GM21737 (cell line): ENCODE data around the gene FMC1.
"Not testable (repeated sequence)": the region's sequence is repeated elsewhere in the genome, so short reads cannot be mapped to it uniquely, and the experiment has no call there.

ENCODE experiments used
- ATAC-seq: cut with Tn5 transposase; IDR thresholded peaks from one replicate; pipeline ENCODE4 v1.9.1; 2021; ENCODE audit warnings: mild to moderate bottlenecking, moderate library complexity; ENCODE audit not compliant: unreplicated experiment

The FMC1 gene

GRCh38 chr7:139341058-139341775 is at the start of gene FMC1:
FMC1 (plus strand) TSS chr7:139341337; CDS start chr7:139341385, 48 bp downstream.
- peak; percentile 53 for ATAC-seq

DNA sequence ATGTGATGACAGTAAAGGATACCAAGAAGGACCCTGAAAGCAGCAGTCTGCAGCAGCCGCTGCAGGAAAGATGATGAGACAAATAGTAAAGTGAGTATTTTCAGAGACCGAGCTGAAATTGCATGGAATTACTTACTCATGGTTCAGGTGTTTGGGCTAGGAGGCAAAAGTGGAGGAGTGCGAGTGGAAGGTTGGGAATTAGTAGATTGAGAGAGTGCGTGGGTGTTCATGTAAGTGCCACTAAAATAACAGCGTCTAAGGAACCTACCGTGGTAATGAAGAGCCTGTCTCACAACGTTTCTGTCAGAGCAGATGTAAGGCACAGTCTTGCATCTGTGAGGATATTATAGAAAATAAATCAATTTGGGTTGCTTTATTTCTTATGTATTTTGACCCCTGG is 48.3 kb upstream of the FMC1 start:
- no peak for ATAC-seq

DNA sequence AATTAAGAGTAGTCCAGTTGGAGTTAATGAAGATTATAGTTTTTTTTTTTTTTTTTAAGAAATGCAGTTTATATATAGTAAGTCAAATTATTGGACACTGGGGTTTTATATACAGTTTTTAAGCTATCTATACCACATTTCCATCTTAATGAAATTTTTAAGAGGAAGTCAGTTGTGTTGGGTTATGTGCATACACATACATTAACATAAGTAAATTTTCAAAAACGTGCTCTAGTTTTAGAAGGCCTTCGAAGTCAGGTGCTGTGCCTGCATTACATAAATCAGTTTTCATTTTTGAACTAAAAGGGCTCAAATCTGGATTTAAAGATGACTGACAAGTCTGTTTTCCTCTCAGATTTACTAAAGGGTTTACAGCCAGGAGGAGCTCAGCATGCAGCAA is 47.6 kb upstream of the FMC1 start:
- no peak for ATAC-seq

DNA sequence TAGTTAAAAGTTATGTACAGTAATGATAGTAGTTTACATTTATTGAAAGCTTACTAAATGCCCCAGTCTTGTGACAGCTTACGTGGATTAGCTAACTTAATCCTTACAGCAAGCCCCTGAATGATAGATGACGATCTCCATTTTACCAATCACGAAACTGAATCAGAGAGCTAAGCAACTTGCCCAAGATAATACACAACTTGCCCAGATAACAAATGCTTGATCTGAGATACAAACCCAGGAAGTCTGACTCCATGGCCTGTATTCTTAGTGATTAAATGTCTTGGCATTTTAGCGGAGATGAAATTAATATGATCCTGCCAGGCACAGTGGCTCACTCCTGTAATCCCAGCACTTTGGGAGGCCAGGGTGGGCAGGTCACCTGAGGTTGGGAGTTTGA is 46.9 kb upstream of the FMC1 start:
- no peak for ATAC-seq

DNA sequence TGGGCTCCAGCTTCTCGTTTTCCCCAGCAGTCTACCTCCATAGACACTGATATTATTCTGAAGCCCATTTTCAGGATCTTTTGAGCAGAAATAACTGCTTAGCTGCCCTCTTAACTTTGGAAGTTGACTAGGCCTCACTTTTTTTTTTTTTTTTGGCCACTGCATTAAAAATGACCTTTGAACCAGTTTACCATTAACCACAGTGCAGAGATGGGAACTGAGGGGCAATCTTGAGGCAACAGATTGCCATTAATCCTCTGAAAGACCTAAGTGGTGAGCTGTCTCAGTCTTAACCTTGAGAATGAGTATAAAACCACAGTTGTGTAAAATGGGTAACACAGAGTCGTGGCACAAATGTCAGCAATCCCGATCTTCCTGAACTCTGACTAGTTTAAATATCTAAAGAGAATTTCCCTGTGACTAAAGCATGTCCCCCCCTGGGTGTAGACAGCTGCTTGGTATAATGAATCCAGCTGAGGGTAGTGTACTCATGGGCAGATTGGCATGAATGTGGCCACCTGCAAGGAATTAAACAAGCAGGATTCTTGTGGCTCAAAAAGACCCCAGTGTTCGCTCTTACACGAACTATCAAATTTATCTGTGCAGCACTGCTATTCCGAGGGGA is 46.1 kb upstream of the FMC1 start:
- no peak for ATAC-seq

DNA sequence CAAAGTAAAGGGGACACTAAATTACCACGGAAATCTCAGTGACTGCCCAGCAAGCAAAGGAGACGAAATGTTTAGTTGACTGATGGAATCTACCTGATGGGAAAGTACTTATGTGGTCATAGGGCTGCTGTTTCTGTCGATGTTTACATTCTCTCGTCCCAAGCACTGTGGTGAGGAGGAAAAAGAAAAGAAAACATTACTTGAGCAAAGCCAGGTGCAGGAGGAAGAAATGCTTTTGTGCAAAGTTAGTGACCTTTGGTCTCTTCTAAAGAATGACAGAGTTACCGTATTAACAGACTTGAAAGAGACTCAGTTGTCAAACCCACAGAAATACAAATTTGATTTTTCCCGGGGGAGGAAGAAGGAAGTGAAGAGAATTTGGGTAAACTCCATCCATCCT is 43.3 kb upstream of the FMC1 start:
- ATAC-seq: no peak

- ATAC-seq: no peak
Measured at GRCh38 chr7:139299296-139299695, 41.8 kb upstream of the FMC1 start.

DNA sequence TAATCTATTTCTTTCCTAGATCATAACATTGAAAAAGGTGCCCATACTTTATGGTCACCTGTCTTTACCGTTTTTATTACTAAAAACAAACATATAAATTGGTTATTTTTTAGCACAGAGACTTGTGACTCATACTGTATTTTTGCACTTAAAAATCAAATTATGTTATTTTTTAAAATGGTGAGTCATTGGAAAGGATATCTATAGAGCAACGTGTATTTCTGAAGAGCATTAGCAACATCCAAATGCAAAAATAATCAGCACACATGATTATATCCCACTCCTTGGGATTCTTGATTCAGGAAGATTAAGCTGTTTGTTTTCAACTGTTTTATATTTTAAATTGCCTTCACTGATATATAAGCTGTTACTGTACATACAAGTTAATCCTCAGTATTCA is 40.7 kb upstream of the FMC1 start:
- ATAC-seq: no peak

DNA sequence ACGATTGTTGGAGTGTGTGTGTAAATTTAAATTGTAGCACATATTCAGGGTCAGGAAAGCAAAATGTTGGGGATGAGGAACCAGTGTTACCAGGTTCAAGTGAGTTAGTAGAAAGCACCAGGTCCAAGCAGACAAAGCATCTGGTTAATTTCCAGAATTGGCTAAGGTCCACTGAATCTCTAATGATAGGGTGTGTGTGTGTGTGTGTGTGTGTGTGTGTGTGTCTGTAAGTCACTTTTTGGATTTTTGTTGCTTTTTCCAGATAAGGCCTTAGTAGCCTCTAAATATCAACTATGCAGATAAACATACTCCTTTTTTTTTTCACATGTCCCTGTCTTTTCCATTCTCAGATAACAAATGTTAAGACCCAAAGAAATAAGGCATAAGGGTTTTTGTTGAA is 36.6 kb upstream of the FMC1 start:
- ATAC-seq: no peak

DNA sequence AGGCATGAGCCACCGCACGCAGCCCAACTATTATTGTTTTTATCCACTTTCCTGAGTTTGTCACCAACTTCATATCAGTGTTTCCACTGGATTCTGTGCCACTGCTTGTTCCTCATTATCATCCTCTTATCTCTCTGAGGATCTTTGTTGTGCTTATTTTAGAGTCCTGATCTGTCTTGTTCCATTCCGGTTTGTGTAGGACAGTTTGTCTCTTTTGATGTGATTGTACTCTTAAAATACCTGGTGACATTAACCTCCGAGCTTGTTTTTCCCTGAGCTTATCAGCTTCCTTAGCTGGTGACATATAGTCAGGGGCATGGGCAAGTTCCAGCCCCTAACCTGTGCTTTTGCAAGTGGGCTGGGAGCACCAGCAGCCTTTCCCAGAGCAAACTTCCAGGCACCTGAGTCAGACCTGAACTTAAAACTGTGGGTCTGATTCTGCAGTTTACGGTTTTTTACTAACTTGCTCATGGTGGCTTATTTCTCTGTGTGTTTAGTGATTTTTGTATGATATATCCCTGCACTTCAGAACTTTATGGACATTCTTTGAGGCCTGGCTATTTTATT is 23.1 kb upstream of the FMC1 start:
- ATAC-seq: no peak

- no peak for ATAC-seq
Measured at GRCh38 chr7:139321071-139321745, 19.9 kb upstream of the FMC1 start.

DNA sequence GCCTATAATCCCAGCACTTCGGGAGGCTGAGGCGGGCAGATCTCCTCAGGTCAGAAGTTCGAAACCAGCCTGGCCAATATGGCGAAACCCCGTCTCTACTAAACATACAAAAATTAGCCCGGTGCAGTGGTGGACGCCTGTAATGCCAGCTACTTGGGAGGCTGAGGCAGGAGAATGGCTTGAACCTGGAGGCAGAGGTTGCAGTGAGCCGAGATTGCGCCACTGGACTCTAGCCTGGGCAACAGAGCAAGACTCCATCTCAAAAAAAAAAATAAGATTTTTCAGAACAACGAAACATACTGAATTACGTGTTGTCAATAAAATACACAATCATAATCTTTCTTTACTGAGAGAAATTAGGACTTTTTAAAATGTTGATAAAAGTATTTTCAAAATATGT is 16.4 kb upstream of the FMC1 start:
- not testable (repeated sequence) for ATAC-seq

DNA sequence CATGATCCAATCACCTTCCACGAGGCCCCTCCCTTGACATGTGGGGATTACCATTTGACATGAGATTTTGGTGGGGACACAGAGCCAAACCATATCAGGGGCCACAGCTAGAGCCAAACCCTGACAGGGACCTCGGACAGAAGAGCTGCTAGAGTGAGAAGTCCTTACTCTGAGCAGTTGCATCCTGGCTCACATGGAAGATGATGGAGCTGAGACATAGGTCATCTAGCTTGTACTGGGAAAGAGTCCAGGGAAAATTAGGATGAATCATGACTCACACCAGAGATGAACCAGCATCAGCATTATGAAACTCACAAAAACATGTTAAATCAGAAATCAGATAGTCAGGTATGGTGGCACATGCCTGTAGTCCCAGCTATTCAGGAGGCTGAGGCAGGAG is 12.8 kb upstream of the FMC1 start:
- no peak for ATAC-seq

- ATAC-seq: no peak
Measured at GRCh38 chr7:139329119-139329518, 12.0 kb upstream of the FMC1 start.

DNA sequence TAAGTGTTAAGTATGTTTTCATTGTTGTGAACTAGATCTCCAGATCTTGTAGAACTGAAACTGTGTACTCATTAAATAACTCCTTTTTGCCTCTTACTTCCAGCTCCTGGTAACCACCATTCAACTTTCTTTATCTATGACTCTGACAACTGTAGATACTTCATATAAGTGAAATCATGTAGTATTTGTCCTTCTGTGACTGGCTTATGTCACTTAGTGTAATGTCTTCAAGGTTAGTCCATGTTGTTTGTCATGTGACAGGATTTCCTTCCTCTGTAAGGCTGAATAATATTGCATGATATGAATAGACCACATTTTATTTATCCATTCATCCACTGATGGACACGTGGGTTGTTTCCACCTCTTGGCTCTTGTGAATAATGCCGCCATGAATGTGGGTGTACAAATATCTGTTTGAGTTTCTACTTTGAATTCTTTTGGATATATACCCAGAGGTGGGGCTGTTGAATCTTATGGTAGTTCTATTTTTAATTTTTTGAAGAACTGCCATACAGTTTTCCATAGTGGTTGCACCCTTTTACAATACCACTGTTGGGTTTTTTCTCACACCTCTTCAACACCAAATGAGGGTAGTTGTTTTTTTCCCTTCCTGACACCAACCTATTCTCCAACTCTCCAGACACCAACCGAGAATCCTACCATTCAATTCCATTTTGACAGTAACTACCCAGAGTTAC is 10.7 kb upstream of the FMC1 start:
- no peak for ATAC-seq

DNA sequence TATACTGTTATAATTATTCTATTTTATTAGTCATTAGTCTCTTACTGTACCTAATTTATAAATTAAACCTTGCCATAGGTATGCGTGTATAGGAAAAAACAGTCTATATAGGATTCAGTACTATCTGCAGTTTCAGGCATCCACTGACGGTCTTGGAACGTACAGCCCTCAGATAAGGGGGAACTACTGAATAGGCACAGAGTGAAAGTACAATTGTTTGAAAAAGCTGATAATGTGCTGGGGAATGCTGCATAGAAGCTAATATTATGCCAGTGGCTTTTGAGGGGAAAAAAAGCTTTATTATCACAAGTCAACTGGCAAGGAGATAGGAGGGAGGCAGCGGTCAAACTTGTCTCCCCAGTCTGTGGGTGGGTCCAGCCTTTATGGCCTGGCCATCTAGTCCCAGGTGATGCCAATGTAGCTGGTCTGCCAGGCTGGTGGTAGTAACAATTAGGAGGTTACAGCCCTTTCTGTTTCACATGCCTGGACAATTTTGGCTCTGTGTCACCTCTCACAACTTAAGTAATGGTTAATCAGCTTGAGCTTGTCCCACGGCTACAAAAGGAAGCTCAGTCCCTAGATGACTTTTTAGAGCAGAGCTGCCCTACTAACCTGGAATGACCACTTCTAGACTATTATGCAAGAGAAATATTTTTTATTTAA is 8.3 kb upstream of the FMC1 start:
- ATAC-seq: no peak

DNA sequence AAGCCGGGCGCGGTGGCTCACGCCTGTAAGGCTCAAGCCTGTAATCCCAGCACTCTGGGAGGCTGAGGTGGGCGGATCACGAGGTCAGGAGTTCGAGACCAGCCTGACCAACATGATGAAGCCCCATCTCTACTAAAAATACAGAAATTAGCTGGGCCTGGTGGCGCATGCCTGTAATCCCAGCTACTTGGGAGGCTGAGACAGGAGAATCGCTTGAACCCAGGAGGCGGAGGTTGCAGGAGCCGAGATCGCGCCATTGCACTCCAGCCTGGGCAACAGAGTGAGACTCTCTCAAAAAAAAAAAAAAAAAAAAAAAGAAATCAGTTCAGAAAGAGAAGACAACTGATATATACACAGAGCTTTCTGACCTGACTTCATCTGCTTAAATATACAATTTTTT is 7.7 kb upstream of the FMC1 start:
- ATAC-seq: not testable (repeated sequence)

DNA sequence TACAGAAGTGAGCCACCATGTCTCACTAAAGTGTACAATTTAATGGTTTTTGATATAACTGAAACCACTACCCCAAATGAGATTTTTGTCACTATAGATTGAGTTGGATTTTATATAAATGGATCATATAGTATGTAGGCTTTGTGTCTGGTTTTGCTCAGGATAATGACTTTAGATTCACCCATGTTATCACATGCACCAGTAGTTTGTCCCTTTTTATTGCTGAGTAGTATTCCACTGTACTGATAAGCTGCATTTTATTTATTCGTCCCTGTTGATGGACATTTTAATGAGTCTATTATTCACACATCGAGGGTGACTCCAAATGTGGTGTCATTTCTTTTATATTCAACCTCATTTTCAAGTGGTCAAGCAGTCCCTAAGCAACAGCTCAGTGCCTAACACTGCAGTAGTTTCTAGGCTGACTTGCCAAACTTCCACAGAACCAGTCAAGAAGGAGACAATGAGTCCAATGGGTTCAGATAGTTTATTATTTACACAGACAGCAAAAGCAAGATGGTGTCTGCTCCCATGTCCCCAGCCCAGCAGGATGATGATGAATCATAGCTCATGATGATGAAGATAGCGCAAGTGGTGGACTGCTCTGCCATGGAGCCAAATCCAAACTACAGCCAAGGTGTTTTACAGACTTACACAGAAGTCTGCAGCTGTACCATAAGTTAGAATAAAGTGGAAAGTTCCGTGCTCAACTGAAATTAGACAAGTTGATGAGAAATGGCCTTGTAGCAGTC is 6.6 kb upstream of the FMC1 start:
- ATAC-seq: no peak

DNA sequence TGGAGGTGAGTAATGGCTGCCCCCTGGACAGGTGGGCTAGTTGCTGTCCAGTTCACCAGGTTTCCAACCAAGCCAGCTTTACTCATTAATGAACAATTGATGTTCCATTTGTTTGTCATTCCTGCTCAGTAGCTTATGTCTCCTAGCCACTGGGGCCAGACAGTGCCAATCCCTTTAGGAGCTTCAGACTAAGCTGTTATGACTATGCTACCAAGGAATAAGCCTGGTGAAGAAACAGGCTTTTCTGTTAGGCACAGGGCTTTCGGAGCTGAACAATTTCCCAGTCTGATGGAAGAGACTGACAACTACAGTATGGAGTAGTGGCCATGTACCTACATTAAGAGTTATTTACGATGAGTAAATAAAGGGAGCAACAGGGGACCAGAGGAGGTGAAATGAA is 2.1 kb upstream of the FMC1 start:
- no peak for ATAC-seq

- ATAC-seq: no peak
Measured at GRCh38 chr7:139339698-139340036, 1.5 kb upstream of the FMC1 start.
